ENCODE measurements around the gene ITPRIPL2.

DNA sequence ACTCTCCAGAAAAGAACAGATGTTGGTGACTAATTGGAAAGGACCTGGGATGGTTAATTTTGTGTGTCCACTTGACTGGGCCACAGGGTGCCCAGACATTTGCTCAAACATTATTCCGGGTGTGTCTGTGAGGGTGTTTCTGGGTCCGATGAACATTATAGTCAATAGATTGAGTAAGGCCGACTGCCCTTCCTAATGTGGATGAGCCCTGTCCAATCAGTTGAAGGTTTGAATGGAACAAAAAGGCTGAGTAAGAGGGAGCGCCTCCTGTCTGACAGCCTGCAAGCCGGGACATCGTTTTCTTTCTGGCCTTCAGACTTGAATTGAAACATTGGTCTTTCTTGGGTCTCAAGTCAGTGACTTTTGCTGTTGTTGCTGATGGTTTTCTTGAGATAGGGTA lies 22.8 kb upstream of the ITPRIPL2 start:
- TF ChIP-seq POLR2A (IDR thresholded peaks at IDR 0.05; ENCODE audit: low read depth, low read length), result no peak
- no peak for TF ChIP-seq POLR2AphosphoS5 (IDR thresholded peaks at IDR 0.05; ENCODE audit: low read depth, low read length)
- no peak for TF ChIP-seq TAF1 (IDR thresholded peaks at IDR 0.05; ENCODE audit: low read depth, low read length)
- no peak for TF ChIP-seq SPI1 (IDR thresholded peaks at IDR 0.05; ENCODE audit: low read depth, low read length)
- TF ChIP-seq PAX5 (IDR thresholded peaks at IDR 0.05; ENCODE audit: insufficient read depth, low read length, severe bottlenecking), result no peak
- TF ChIP-seq POU2F2 (IDR thresholded peaks at IDR 0.05; ENCODE audit: low read depth, low read length), result no peak

Data from GM12891 (cell line).